Nephron (organoid): ENCODE results near the gene MAP3K13.

Experiments used
- H3K27ac Mint-ChIP-seq, 3 experiments: 2 replicates each; pipeline ENCODE4 v1.8.0; 2020; ENCODE audit warnings: mixed read lengths in 3 of 3, mild to moderate bottlenecking in 2 of 3, moderate library complexity in 1 of 3
- H3K27me3 Mint-ChIP-seq: 2 replicates; pipeline ENCODE4 v1.8.0; 2021; ENCODE audit warnings: low read depth, mild to moderate bottlenecking, moderate library complexity, mixed read lengths
- H3K36me3 Mint-ChIP-seq: 2 replicates; pipeline ENCODE4 v1.8.0; 2020; ENCODE audit warnings: low read depth, mixed read lengths
- H3K4me1 Mint-ChIP-seq: 2 replicates; pipeline ENCODE4 v1.8.0; 2020; ENCODE audit warnings: mixed read lengths
- H3K4me3 Mint-ChIP-seq, 3 experiments: 2 replicates each; pipeline ENCODE4 v1.8.0; 2020; ENCODE audit warnings: mild to moderate bottlenecking in 3 of 3, mixed read lengths in 3 of 3, moderate library complexity in 2 of 3
- H3K9me3 Mint-ChIP-seq: 2 replicates; pipeline ENCODE4 v1.8.0; 2020; ENCODE audit warnings: mixed read lengths
- CTCF ChIP-seq, 3 experiments: fragments of 200-600 bp; sonication (generic); IDR thresholded peaks; one replicate each; pipeline ENCODE4 v1.5.0; 2021; ENCODE audit warnings: antibody characterized with exemption in 3 of 3; ENCODE audit not compliant: unreplicated experiment in 3 of 3

The MAP3K13 gene

GRCh38 chr3:185403002-185403401 lies 40.1 kb downstream of the MAP3K13 start:
- no peaks in the 10 kb centered on the region for H3K36me3 Mint-ChIP-seq
- H3K27ac Mint-ChIP-seq, result peak overlapping the region; percentile 14 to 49 (median 23)
- no peak overlapping the region for H3K4me3 Mint-ChIP-seq
- H3K9me3 Mint-ChIP-seq, result no peaks in the 10 kb centered on the region
- no peak for TF ChIP-seq CTCF (IDR thresholded peaks at IDR 0.05; ENCODE audit: unreplicated experiment in 3 of 3)
- H3K27me3 Mint-ChIP-seq, result no peaks in the 10 kb centered on the region
- H3K4me1 Mint-ChIP-seq, result peaks cover 19% of the 10 kb centered on the region

- Mint-ChIP-seq H3K9me3 (no peaks in the 10 kb centered on the region), H3K4me3 (no peak overlapping the region), H3K36me3 (no peaks in the 10 kb centered on the region), H3K27me3 (no peaks in the 10 kb centered on the region), H3K4me1 (peaks cover 16% of the 10 kb centered on the region), H3K27ac (no peak overlapping the region)
- no peak for TF ChIP-seq CTCF (IDR thresholded peaks at IDR 0.05; ENCODE audit: unreplicated experiment in 3 of 3)
Observed at GRCh38 chr3:185405243-185405642, 42.3 kb downstream of the MAP3K13 start.

- Mint-ChIP-seq H3K36me3 (no peaks in the 10 kb centered on the region), H3K4me3 (no peak overlapping the region), H3K9me3 (no peaks in the 10 kb centered on the region), H3K27me3 (no peaks in the 10 kb centered on the region), H3K27ac (no peak overlapping the region), H3K4me1 (peaks cover 16% of the 10 kb centered on the region)
- no peak for TF ChIP-seq CTCF (IDR thresholded peaks at IDR 0.05; ENCODE audit: unreplicated experiment in 3 of 3)
Observed at GRCh38 chr3:185405664-185406063, 42.7 kb downstream of the MAP3K13 start.

- TF ChIP-seq CTCF (IDR thresholded peaks at IDR 0.05; ENCODE audit: unreplicated experiment in 3 of 3), result no peak
- no peak overlapping the region for H3K4me3 Mint-ChIP-seq
- H3K9me3 Mint-ChIP-seq, result no peaks in the 10 kb centered on the region
- H3K4me1 Mint-ChIP-seq, result peaks cover 16% of the 10 kb centered on the region
- no peak overlapping the region for H3K27ac Mint-ChIP-seq
- no peaks in the 10 kb centered on the region for H3K27me3 Mint-ChIP-seq
- H3K36me3 Mint-ChIP-seq, result no peaks in the 10 kb centered on the region
Observed at GRCh38 chr3:185406121-185406620, 43.2 kb downstream of the MAP3K13 start.

- peaks cover 4% of the 10 kb centered on the region for H3K4me1 Mint-ChIP-seq
- TF ChIP-seq CTCF (IDR thresholded peaks at IDR 0.05; ENCODE audit: unreplicated experiment in 3 of 3), result no peak
- no peak overlapping the region for H3K4me3 Mint-ChIP-seq
Observed at GRCh38 chr3:185409957-185410356, 47.0 kb downstream of the MAP3K13 start.

GRCh38 chr3:185411133-185411532 lies 48.2 kb downstream of the MAP3K13 start:
- no peaks in the 10 kb centered on the region for H3K36me3 Mint-ChIP-seq
- H3K4me3 Mint-ChIP-seq, result no peak overlapping the region
- H3K27ac Mint-ChIP-seq, result no peak overlapping the region
- no peaks in the 10 kb centered on the region for H3K4me1 Mint-ChIP-seq
- no peaks in the 10 kb centered on the region for H3K27me3 Mint-ChIP-seq
- H3K9me3 Mint-ChIP-seq, result no peaks in the 10 kb centered on the region
- TF ChIP-seq CTCF (IDR thresholded peaks at IDR 0.05; ENCODE audit: unreplicated experiment in 3 of 3), result no peak

More at GRCh38 chr3:185409957-185410356, 47.0 kb downstream of the MAP3K13 start:
- H3K27me3 Mint-ChIP-seq, result no peaks in the 10 kb centered on the region
- no peaks in the 10 kb centered on the region for H3K36me3 Mint-ChIP-seq
- H3K27ac Mint-ChIP-seq, result no peak overlapping the region
- no peaks in the 10 kb centered on the region for H3K9me3 Mint-ChIP-seq
